Ecto neural progenitor cell (in vitro differentiated cells): Measurements from ENCODE around the gene LYSMD2.
A peak's percentile ranks its signal among the peaks of the same experiment; 100 is the strongest.

Source experiments
- DNase-seq: peaks from one replicate; pipeline ENCODE4 v3.0.0-alpha.2; 2018; ENCODE audit warnings: low spot score

Gene LYSMD2, protein sequence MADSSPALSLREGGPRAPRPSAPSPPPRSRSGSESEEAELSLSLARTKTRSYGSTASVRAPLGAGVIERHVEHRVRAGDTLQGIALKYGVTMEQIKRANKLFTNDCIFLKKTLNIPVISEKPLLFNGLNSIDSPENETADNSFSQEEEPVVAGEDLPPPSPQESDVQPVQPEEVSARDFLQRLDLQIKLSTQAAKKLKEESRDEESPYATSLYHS

DNA sequence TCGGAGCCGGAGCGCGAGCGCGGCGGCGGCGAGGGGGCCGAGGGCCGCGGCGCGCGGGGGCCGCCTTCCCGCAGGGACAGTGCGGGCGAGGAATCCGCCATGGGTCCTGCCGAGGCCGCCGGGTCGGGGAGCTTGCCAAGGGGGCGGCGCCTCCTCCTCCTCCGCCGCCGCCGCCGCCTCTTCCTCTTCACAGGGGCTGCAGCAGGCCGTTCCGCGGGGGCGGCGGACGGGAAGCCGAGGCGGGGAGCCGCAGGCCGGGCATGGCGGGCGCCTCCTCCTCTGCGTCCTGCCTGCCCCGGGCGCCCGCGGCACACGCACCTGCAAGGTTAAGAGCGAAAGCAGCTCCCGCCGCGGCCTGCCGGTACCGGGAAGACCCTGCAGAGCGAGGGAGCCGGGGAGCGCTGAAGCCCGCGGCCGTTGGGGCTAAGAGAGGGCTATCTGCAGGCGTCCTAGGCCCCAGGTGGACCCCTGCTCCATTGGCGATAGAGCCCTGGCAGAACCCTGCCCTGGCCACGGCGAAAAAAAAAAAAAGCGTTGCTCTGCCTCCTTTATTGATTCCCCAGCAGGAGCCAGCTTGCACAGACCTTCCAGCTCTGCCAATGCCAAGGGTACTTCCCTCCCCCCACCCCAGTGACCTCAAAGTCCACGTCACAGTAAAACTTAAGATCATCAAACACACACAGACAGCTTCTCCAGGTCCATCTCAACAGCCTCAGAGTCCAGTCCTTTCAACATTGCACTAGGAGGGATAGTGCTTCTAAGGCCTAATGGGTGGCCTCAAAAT lies at the start of gene LYSMD2:
LYSMD2 (minus strand) TSS at position 134 of the 784 bp plus-strand sequence; CDS start at position 101, 33 bp downstream.
- DNase-seq = peak; percentile 70

DNA sequence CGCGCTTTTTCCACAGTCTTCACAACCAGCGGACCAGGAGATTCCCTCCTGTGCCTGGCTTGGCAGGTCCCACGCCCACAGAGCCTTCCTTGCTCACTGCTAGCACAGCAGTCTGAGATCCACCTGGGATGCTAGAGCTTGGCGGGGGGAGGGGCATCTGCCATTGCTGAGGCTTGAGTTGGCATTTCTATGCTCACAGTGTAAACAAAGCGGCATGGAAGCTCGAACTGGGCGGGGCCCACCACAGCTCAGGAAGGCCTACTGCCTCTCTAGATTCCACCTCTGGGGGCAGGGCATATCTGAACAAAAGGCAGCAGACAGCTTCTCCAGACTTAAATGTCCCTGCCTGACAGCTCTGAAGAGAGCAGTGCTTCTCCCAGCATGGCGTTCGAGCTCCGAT lies 49.7 kb upstream of the LYSMD2 start:
- DNase-seq = peak; percentile 67

DNA sequence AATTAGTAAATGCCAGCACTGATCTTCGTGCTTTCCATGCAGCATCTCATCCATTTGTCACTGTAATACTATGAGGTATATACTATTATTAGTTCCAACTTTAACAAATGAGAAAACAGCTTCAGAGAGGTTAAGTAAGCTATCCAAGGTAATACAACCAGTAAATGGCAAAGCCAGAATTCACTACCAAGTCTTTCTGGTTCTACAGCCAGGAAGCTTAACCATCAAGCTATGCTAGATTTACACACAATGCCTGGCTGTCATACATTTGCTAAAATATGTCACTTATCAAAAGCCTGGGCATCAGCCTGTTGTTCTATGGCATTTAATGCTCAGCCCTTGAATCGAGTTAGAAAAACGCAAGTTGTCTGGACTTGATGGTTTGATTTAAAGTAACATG lies 46.5 kb upstream of the LYSMD2 start:
- DNase-seq = no peak

DNA sequence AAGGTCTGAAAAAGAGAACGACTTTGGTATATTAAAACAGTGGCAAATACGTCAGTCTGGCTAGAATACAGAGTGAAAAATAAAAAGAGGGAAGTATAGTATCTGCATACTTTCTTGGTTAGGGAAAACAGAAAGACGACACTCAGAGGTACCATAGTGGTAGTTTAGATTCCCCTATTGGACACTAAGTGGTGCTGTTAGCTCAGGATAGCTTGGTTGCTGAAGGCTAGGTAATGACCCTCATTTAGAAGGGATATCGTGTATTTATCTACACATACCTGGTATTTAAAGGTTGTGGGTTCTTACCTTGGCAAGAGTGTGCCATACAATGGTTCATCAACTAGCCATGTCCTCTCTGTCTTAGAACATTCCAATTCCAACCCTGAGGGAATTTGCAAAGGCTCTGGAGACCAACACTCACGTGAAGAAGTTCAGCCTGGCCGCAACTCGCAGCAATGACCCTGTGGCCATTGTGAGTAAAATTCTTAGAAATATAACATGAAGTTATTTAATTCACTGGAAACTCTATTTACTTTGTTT lies 45.0 kb upstream of the LYSMD2 start:
- DNase-seq = no peak

DNA sequence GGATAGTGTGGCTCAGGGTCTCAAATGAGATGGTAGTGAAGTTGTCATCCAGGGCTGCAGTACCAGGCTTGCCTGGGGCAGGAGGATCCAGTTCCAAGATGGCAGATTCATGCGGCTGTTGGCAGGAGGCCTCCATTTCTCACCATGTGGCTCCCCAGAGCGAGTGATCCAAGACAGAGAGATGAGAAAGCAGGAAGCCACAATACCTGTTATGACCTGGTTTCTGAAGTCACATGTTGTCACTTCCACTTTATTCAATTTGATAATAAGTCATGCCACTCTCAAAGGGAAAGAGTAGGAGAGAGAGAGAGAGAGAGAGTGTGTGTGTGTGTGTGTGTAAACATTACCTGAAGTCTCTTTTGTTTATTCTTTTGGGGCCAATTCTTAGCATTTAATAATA lies 44.1 kb upstream of the LYSMD2 start:
- DNase-seq = no peak

DNA sequence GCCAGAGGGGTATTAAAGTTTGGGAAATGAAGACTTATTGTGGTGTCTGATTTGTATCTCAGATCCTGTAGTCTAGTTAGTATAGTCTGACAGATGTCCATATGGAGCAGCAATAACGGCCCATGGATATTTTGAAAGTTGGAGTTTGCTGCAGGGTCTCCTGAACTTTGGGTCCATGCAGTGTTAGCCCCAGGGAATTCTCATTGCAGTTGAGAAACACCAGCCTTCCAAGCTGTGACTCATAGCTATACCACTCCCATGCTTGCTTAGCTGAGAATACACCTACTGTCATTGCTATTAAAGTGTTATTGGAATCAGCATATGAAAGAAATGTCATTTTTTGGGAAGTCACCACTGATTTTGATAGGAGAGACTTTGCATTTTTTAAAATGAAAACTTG lies 43.2 kb upstream of the LYSMD2 start:
- no peak for DNase-seq

DNA sequence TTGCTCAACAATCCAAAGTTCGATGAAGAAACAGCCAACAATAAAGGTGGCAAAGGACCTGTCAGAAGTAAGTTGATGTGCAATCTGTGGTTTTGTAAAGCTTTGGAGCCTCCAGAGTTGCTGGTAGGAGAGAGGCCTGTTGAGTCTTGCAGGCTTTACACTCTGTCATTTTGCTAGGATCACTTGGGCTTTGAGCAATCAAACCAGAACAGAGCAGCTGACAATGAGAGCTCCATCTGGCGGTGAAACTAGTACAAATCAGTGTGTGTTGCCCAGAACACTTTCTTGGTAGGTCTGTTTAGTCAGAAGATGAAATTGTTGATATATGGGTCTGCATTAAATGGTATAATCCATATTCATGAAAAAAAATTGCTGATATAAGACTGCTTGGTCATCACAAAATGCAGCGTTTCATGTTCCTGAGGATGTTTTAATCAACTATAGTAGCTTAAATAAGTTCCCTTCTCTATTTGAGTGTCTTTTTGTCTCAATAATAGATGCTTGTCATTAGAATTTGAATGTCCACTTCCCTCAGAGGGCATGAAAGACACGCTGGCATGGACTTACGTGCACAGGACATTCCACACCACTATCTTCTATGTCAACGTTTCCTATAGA lies 39.6 kb upstream of the LYSMD2 start:
- peak; percentile 62 for DNase-seq

DNA sequence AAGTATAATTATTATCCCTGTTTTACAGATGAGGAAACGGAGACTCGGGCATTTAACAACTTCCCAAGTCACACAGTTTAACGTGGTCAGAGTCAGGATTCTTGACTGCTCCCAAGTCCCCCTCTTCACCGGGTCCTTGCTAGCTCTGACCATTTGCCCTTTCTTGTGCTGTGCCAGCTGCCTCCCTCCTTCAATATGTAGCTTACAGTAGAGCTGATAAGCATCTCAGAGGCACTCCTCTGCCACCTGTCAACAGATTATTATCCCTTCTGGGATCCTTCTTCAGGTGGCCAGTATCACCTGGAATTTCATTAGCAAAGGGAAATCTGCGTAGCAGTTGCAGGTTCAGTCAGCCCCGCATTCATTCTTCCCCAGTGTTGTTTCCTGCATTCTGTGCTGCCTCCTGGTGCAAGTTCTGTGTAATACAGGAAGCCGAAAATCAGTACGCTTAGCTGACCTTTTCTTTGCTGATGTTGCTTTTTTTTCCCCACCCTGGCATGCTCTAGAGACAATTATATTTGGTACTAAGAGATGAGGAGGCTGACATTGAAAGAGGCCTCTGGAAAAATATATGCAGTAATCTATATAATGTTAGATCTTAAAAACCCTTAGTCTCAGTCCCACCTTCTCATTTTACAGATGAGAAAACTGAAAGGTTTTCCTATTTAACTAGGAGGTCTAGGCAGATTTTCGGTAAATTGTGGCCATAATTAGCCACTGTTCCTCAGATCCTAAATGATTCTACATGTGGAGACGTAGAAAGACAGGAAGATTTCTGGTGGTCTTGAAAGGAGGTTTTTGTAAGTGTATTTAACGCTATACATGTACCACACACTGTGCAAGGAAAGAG lies 38.7 kb upstream of the LYSMD2 start:
- peak; percentile 59 for DNase-seq

DNA sequence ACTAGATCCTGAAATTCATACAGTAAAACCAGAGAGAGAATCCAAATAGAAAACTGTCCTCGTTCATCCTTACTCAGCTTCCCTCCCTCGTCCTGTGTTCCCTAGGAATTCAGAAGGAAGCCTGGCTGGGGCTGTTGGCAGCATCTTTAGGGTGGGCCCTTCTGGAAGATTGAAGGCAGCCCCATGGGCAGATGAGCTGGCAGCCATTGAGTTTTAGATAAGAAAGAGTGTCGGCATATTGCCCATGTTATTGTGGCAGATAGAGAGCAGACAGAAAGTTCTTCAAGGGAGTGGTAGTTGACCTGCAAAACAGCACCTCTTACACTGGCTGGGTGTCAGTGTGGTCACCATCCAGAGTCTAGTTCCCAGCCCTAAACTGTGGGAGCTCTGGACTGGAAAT lies 37.5 kb upstream of the LYSMD2 start:
- no peak for DNase-seq

DNA sequence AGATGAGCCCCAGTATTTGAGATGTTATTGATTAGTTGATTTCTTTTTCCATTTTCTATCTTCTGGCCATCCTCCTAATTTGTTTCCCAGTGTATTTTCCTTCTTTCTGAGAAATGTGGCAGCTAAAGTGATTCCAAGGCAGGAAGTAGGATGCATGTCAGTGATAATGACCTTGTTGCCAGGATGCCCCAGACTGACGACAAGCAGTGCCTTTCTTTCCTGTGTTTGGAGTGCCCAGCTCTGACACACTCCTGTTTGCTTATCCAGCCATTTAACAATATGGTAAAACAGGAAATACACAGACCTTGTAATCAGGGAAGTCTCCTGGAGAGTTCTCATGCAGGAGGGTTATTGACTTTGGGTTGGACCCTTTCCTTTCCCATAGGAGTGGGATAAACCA lies 34.3 kb upstream of the LYSMD2 start:
- DNase-seq = no peak

DNA sequence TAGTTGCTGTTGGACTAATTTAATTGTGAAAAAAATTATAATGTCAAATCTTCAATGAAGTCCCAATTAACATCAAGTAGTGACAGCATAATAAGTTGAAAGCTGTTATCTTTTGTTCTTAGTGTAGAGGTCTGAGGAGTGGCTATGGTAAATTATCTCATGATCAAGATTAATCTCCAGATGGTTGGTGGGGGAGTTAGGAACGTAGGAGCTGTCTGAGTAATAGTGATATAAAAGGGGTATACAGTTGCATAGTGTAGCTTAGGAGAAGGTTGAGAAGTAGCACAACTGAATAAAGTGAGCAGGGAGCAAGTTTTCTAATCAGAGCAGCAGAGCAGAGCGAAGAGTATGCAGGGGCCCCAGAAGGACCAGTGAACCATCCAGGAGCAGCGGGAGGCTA lies 33.4 kb upstream of the LYSMD2 start:
- no peak for DNase-seq

DNA sequence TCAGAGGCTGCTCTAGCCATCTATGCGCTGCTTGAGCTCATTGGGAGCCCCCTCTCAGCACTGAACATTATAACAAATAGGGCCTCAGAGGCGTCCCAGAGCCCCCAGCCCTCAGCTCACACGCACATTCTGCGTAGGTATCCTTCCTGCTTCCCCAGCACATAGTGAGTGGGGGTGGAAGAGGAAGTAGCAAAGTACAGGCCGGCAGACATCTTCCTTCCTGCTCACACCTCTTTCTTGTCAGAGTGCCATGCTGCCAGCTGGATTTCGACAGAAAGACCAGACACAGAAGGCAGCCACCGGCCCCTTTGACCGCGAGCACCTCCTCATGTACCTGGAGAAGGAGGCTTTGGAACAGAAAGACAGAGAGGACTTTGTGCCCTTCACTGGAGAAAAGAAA lies 30.6 kb upstream of the LYSMD2 start:
- DNase-seq = no peak

DNA sequence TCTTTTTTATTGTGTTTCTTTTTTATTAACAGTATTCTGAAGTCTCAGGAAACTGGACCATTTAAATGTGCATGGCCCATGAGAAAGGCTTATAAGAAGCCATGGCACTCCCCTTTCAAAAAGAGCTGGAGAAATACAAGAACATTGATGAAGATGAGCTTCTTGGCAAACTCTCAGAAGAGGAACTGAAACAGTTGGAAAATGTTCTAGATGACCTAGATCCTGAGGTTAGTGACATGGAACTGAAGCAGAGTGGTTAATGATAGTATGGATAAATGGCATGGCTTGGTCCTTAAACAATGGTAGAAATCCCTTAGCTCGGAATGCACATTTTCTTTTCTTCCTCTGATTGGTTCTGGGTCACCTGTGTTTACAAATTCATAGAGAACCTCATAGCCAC lies 28.9 kb upstream of the LYSMD2 start:
- DNase-seq = no peak

DNA sequence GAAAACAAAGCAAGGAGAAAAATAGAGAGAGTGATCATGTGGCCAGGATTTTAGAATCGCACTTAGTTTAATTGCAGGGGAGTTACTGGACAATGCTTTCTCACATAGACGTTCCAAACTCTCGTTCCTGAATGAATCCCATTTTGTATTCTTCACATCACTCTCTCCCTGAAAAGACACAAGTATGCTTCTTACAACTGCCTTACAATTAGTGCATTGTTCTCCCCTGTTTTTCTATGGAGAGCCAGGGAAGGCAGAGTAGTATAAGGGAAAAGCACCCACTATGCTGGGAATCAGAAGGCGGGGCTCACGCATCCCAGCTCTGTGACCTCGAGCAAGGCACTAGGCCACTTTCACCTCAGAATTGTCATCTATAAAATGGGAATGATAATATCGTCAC lies 28.3 kb upstream of the LYSMD2 start:
- no peak for DNase-seq

DNA sequence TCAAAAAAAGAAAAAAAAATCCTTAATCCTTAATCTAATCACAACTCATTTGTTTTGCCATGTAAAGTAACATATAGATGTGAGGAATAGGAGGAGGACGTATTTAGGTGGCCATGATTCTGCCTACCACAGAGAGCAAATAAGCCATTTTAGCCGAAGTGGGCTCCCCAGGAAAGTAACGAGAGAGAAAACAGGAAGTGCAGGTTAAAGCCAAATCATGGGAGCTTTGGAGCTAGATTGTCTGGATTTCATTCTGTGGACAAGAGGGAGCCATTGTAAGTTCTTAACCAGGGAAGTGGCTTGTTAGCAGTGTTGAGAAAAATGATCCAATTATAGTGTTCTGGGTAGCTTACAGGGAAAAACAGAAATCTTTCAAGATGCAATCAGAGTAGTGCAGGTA lies 23.4 kb upstream of the LYSMD2 start:
- DNase-seq = no peak

DNA sequence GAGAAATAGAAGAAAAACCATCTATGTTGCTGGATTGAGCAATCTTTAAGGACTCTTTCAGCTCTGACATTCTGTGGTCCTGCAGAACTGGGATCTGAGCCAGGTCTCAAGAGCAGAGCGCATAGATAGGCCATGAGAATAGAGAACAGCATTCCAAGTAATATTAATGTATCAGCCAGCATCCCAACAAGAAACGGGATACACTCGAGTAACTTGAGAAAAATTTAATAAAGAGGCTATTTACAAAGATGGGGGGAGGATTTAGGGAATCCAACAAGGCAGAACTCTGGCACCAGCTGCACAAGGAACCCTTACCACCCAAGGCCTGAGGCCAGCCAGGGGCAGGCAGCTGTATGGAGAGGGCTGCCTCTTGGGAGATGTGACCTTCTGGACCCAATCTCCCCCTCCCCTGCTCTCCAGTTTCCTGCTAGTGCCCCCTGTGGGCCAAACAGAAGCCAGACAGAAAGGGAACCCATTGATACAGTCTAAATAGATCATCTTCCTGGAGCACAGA lies 22.2 kb upstream of the LYSMD2 start:
- no peak for DNase-seq

DNA sequence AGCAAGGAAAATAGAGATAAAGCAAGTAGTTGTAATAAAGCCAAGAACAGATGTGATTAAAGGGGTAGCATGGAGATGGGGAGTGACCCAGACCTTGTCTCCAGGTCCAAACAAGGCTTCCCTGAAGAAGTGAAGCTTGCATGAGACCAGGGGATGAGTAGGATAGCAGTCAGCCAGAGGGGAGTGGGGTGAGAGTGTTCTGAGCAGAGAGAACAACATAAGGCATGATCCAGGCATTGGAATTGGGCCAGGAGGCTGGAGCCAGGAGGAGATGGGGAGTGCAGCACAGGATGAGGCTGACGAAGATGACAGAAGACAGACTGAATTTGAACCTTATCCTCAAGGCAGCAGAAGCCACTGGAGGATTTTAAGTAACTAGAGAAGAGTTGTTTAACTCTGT lies 21.2 kb upstream of the LYSMD2 start:
- no peak for DNase-seq

DNA sequence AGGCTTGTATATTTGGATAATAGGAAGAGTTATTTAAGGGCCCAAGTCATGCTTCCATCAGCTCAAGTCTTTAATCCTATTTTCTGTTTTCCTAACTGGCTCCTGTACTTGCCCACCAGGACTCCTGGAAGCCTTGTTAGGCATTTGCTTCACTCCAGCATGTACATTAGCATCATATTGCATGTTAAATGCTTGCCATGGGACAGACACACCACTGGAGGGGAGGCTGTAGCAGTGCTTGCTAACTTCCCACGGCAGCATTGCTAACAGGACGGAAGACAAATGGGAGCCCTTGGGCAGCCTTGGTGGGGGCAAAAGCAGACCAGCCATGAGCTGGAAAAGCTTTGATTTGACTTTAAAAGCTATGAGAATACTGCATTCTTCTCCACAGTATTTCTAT lies 20.0 kb upstream of the LYSMD2 start:
- DNase-seq = no peak

DNA sequence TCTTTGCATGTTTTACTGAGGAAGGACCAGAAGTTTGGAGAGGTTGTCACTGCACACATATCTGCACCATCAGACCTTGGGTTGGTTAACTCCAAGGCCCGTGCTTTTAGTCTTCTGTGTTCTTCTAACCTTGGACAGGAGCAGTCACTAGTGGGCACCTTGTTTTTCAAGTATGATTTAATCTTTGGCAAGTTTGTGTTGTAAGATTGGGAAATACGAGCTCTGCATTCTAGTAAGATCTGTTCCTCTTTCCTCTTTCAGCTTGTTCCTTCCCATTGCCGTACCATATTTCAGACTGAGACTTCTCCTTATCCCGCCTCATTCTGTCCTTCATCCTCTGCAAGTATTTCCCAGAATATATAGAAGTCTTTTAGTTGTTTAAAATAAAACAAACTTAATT lies 19.0 kb upstream of the LYSMD2 start:
- DNase-seq = no peak

DNA sequence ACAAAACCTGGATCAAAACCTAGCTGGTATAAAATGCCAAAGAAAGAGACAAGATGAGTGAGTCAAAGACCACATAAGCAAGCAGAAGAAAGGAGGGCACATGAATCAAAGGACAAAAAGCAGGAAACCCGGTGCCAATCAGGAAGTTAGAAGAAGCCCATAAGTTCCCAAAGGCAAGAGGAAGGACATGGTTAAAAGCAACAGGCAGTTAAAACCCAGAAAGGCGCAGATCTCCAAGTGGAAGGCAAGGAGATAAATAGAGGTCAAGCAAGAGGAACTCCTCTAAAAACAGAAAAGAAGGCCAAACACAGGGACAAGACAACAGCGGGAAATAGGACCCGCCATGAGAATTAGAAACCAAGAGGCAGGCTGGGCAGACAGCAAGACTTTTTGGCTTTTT lies 18.3 kb upstream of the LYSMD2 start:
- DNase-seq = no peak

DNA sequence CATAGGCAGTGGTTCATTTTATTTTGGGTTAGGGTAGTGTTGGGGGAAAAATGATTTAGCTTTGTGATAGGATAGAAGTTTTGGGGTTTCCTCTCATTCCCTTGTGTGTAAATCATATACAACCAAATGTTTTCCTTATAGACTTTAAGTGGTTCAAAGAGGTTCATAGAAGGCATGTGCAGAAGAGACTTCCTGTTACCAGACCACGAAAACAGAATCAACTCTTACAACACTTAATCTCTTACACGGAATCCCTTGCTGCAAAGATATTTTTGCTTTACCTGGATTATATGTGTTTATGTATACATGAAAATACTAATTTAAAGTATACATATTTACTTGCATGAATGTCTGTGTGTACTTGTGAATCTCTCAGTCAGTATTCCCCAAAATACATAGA lies 16.8 kb upstream of the LYSMD2 start:
- no peak for DNase-seq

DNA sequence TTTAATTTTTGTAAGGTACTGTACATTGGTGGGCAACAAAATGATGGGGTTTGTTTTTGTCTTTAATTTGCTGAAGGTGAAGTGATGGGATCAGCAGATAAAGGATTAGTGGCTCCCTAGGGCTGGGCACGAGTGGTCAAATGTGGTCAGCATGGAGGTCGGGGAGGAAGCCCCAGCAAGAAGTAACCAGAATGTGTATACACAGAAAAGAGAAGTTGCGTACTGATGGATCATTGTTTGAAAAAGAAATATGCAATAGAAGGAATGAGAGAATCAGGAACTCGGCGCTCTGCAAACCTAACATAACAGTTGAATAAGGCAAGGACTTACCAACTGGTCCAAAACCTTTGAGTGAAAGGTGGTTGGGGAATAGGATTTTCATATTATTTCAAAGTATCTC lies 15.4 kb upstream of the LYSMD2 start:
- DNase-seq = no peak
